GM10266 (cell line): Measurements from ENCODE around the gene KRT6A.

Experiments
- DNase-seq: peaks from one replicate; pipeline ENCODE4 v3.0.0; 2012; ENCODE audit errors: extremely low spot score
- CTCF ChIP-seq: IDR thresholded peaks from 2 replicates; pipeline ENCODE4 v1.5.1; 2012; ENCODE audit warnings: mild to moderate bottlenecking, low read depth; ENCODE audit not compliant: control insufficient read depth, insufficient read depth; ENCODE audit errors: missing control alignments

The KRT6A gene

GRCh38 chr12:52477651-52478050 is 15.4 kb downstream of the KRT6A start:
- no peak for TF ChIP-seq CTCF
- DNase-seq: no peak

GRCh38 chr12:52474212-52474611 is 18.8 kb downstream of the KRT6A start:
- TF ChIP-seq CTCF: no peak
- no peak for DNase-seq

DNA sequence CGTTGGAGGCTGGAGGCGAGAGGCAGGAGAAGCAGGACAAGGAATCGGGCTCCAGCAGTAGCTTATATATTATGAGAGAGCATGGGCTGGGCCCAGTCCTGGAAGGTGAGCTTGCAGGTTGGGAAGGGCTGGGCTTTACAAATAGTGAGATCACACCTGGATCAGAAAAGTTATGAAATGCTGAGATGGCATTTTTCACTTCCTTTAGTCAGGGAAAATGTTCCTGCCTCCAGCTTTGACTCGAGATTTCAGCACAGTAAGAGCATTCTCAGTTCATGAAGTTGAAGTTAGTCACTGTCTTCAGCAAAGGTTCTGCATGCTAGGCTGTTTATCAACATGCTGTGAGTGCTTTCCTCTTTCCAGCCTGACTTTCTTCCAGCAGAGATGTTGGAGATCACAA is 19.3 kb downstream of the KRT6A start, which contains the start of gene KRT6C:
KRT6C (minus strand) TSS at position 38 of the 400 bp plus-strand sequence. CDS start 68 bp downstream, outside the sequence.
- DNase-seq: no peak
- no peak for TF ChIP-seq CTCF

- no peak for TF ChIP-seq CTCF
- DNase-seq: no peak
These were observed 23.2 kb downstream of the KRT6A start for GRCh38 chr12:52469853-52470252.

DNA sequence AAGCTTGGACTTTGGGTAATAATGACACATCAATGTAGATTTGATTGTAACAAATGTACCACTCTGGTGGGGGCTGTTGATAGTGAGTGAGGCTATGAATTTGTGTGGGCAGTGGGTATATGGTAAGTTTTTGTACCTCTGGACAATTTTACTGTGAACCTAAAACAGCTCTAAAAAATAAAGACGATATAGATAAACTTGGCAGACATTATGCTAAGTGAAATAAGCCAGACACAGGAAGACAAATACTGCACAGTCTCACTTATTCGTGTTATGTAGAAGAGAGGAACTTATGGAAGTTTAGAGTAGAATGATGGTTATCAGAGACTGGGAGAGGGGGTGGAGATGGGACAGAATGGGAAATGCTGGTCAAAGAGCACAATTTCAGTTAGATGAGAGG is 28.2 kb downstream of the KRT6A start:
- no peak for DNase-seq
- no peak for TF ChIP-seq CTCF

DNA sequence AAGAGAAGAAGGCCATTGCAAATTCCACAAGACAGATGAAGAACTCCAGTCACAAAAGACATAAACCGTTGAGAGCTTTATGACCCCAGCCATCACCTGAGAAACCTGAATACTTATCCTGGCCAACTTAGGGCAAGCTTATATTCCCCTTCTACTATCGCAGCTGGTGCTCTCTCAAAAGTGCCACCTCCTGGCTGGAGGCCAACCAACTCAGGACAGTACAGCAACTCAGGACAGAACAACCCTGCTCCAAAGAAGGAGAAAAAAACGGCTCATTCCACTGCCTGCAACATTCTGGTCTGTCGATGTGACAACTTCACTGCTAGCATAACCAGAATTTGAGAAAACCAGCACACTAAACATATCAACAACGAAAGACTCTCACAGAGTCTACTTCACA is 31.4 kb downstream of the KRT6A start:
- TF ChIP-seq CTCF: no peak
- DNase-seq: no peak

DNA sequence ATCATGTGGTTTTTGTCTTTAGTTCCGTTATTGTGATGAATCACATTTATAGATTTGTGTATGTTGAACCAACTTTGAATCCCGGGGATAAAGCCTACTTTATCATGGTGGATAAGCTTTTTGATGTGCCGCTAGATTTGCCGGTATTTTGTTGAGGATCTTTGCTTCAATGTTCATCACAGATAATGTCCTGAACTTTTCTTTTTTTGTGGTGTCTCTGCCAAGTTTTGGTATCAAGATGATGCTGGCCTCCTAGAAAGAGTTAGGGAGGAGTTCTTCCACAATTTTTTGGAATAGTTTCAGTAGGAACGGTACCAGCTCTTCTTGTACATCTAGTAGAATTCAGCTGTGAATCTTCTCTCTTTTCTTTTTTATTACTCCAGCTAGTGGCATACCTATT is 34.2 kb downstream of the KRT6A start:
- no peak for TF ChIP-seq CTCF
- no peak for DNase-seq
